ENCODE measurements around the gene USP9Y. TPM values are rescaled to one million over a fixed set of nuclear protein-coding genes. Genes with fewer than 3 reads are reported as not detected.

Gene USP9Y
- total RNA-seq, 1 donor from 2014 or later = not detected

GRCh38 chrY:12734051-12734450 is 33.0 kb downstream of the USP9Y start:
- no peak for DNase-seq (ENCODE audit: low spot score)
- TF ChIP-seq CTCF (IDR thresholded peaks at IDR 0.05) (no peak), EZH2 (IDR thresholded peaks at IDR 0.05) (no peak), EZH2phosphoT487 (IDR thresholded peaks at IDR 0.05) (no peak)
- H3K4me1 ChIP-seq = no peaks in the 10 kb centered on the region
- H3K4me1 Mint-ChIP-seq = no peaks in the 10 kb centered on the region
- no peak overlapping the region for H3K27ac Mint-ChIP-seq
- H3K27ac ChIP-seq = no peak overlapping the region
- H3K36me3 ChIP-seq = no peaks in the 10 kb centered on the region
- H4K20me1 ChIP-seq (ENCODE audit: low read depth) = no peaks in the 10 kb centered on the region
- H3K4me3 Mint-ChIP-seq = no peak overlapping the region
- H3K4me2 ChIP-seq = no peak overlapping the region
- no peaks in the 10 kb centered on the region for H3K36me3 Mint-ChIP-seq
- H3K79me2 ChIP-seq (ENCODE audit: low read depth) = no peaks in the 10 kb centered on the region
- no peaks in the 10 kb centered on the region for H3K9me3 Mint-ChIP-seq
- H3F3A ChIP-seq (ENCODE audit: low read depth) = no peaks in the 10 kb centered on the region
- H3K9me3 ChIP-seq (ENCODE audit: low read depth) = no peaks in the 10 kb centered on the region
- H2AFZ ChIP-seq (replicated peaks) = no peak overlapping the region
- no peak overlapping the region for H3K9ac ChIP-seq
- no peaks in the 10 kb centered on the region for H3K27me3 Mint-ChIP-seq (ENCODE audit: insufficient read depth, low read depth)
- no peaks in the 10 kb centered on the region for H3K27me3 ChIP-seq
- no peak overlapping the region for H3K4me3 ChIP-seq

GRCh38 chrY:12741414-12741813 is 40.4 kb downstream of the USP9Y start:
- Histone ChIP-seq H3K36me3 (no peaks in the 10 kb centered on the region), H3K9ac (no peak overlapping the region), H3K4me3 (no peak overlapping the region), H2AFZ (replicated peaks) (no peak overlapping the region), H3F3A (ENCODE audit: low read depth) (no peaks in the 10 kb centered on the region), H3K9me3 (ENCODE audit: low read depth) (no peaks in the 10 kb centered on the region), H3K79me2 (ENCODE audit: low read depth) (no peaks in the 10 kb centered on the region), H4K20me1 (ENCODE audit: low read depth) (no peaks in the 10 kb centered on the region), H3K27me3 (no peaks in the 10 kb centered on the region), H3K4me2 (no peak overlapping the region), H3K27ac (no peak overlapping the region), H3K4me1 (no peaks in the 10 kb centered on the region)
- Mint-ChIP-seq H3K4me3 (no peak overlapping the region), H3K36me3 (no peaks in the 10 kb centered on the region), H3K27ac (no peak overlapping the region), H3K27me3 (ENCODE audit: insufficient read depth, low read depth) (no peaks in the 10 kb centered on the region), H3K9me3 (no peaks in the 10 kb centered on the region), H3K4me1 (no peaks in the 10 kb centered on the region)
- no peak for TF ChIP-seq CTCF (IDR thresholded peaks at IDR 0.05)
- no peak for TF ChIP-seq EZH2 (IDR thresholded peaks at IDR 0.05)
- no peak for TF ChIP-seq EZH2phosphoT487 (IDR thresholded peaks at IDR 0.05)
- no peak for DNase-seq (ENCODE audit: low spot score)

- no peaks in the 10 kb centered on the region for H3K9me3 Mint-ChIP-seq
These were observed 41.7 kb downstream of the USP9Y start for GRCh38 chrY:12742725-12743124.

More at GRCh38 chrY:12742725-12743124, 41.7 kb downstream of the USP9Y start:
- no peak overlapping the region for H2AFZ ChIP-seq (replicated peaks)
- no peaks in the 10 kb centered on the region for H3K4me1 Mint-ChIP-seq
- H3K36me3 Mint-ChIP-seq = no peaks in the 10 kb centered on the region
- H3K27ac Mint-ChIP-seq = no peak overlapping the region
- H3K9me3 ChIP-seq (ENCODE audit: low read depth) = no peaks in the 10 kb centered on the region
- H3K4me3 ChIP-seq = no peak overlapping the region
- H4K20me1 ChIP-seq (ENCODE audit: low read depth) = no peaks in the 10 kb centered on the region
- no peak overlapping the region for H3K4me3 Mint-ChIP-seq
- no peak for DNase-seq (ENCODE audit: low spot score)
- no peaks in the 10 kb centered on the region for H3K27me3 Mint-ChIP-seq (ENCODE audit: insufficient read depth, low read depth)
- H3K27me3 ChIP-seq = no peaks in the 10 kb centered on the region
- H3K4me2 ChIP-seq = no peak overlapping the region
- no peaks in the 10 kb centered on the region for H3K79me2 ChIP-seq (ENCODE audit: low read depth)
- no peaks in the 10 kb centered on the region for H3K4me1 ChIP-seq
- TF ChIP-seq CTCF (IDR thresholded peaks at IDR 0.05) (no peak), EZH2 (IDR thresholded peaks at IDR 0.05) (no peak)
- no peak overlapping the region for H3K27ac ChIP-seq
- no peaks in the 10 kb centered on the region for H3F3A ChIP-seq (ENCODE audit: low read depth)
- no peak overlapping the region for H3K9ac ChIP-seq
- no peaks in the 10 kb centered on the region for H3K36me3 ChIP-seq
